DOHH2 (cell line): Measurements from ENCODE around the gene TSPAN6.
A peak's percentile ranks its signal among the peaks of the same experiment; 100 is the strongest.

Source experiments
- H3F3A ChIP-seq: fragments of 200-600 bp; sonication (generic), shearing (Covaris generic); 2 replicates; pipeline ENCODE4 v1.6.0; 2016; ENCODE audit warnings: antibody characterized with exemption, mild to moderate bottlenecking; ENCODE audit not compliant: control insufficient read depth, insufficient read depth
- H3K27ac ChIP-seq: fragments of 200-600 bp; sonication (generic); 2 replicates; pipeline ENCODE4 v1.5.1; 2014; ENCODE audit warnings: low read depth, mild to moderate bottlenecking, low read length, moderate library complexity
- H3K27me3 ChIP-seq: fragments of 200-600 bp; sonication (generic); 2 replicates; pipeline ENCODE4 v1.6.1; 2014; ENCODE audit warnings: mild to moderate bottlenecking, low read length, mixed read lengths; ENCODE audit not compliant: control insufficient read depth
- H3K36me3 ChIP-seq: fragments of 200-600 bp; sonication (generic); 2 replicates; pipeline ENCODE4 v1.6.1; 2014; ENCODE audit warnings: mild to moderate bottlenecking, low read length, moderate library complexity, mixed read lengths; ENCODE audit not compliant: control insufficient read depth
- H3K4me1 ChIP-seq: fragments of 200-600 bp; sonication (generic); 2 replicates; pipeline ENCODE4 v1.6.1; 2014; ENCODE audit warnings: mild to moderate bottlenecking, low read length, mixed read lengths; ENCODE audit not compliant: control insufficient read depth
- H3K4me2 ChIP-seq: fragments of 200-600 bp; sonication (generic); 2 replicates; pipeline ENCODE4 v1.6.0; 2014; ENCODE audit warnings: mild to moderate bottlenecking, low read length, moderate library complexity
- H3K4me3 ChIP-seq: fragments of 200-600 bp; sonication (generic); 2 replicates; pipeline ENCODE4 v1.5.1; 2014; ENCODE audit warnings: mild to moderate bottlenecking, low read length, mixed read lengths
- H3K79me2 ChIP-seq: fragments of 200-600 bp; sonication (generic); 2 replicates; pipeline ENCODE4 v1.6.1; 2014; ENCODE audit warnings: mild to moderate bottlenecking, low read length, mixed read lengths; ENCODE audit not compliant: control insufficient read depth
- H3K9me2 ChIP-seq: fragments of 200-600 bp; sonication (generic); replicated peaks from 2 replicates; pipeline ENCODE4 v1.6.1; 2014; ENCODE audit warnings: mild to moderate bottlenecking, low read length, mixed read lengths; ENCODE audit not compliant: control insufficient read depth
- H3K9me3 ChIP-seq: fragments of 200-600 bp; sonication (generic); 2 replicates; pipeline ENCODE4 v1.6.1; 2014; ENCODE audit warnings: antibody characterized with exemption, low read length, mixed read lengths; ENCODE audit not compliant: control insufficient read depth, insufficient read depth
- H4K20me1 ChIP-seq: fragments of 200-600 bp; sonication (generic); 2 replicates; pipeline ENCODE4 v1.6.0; 2014; ENCODE audit warnings: low read depth, mild to moderate bottlenecking, antibody characterized with exemption, low read length, moderate library complexity; ENCODE audit not compliant: control insufficient read depth, insufficient read depth
- EZH2phosphoT487 ChIP-seq: fragments of 200-600 bp; sonication (generic); IDR thresholded peaks from 2 replicates; pipeline ENCODE4 v1.6.1; 2017; ENCODE audit warnings: borderline replicate concordance, mild to moderate bottlenecking, antibody characterized with exemption, low read length, moderate library complexity, mixed read lengths
- TF ChIP-seq, protein P1 (sequence below): fragments of 200-600 bp; sonication (generic); IDR thresholded peaks from one replicate; pipeline ENCODE4 v1.5.1; 2014; ENCODE audit warnings: antibody characterized with exemption, mild to moderate bottlenecking, low read depth, low read length; ENCODE audit not compliant: poor library complexity, severe bottlenecking

The TSPAN6 gene

DNA sequence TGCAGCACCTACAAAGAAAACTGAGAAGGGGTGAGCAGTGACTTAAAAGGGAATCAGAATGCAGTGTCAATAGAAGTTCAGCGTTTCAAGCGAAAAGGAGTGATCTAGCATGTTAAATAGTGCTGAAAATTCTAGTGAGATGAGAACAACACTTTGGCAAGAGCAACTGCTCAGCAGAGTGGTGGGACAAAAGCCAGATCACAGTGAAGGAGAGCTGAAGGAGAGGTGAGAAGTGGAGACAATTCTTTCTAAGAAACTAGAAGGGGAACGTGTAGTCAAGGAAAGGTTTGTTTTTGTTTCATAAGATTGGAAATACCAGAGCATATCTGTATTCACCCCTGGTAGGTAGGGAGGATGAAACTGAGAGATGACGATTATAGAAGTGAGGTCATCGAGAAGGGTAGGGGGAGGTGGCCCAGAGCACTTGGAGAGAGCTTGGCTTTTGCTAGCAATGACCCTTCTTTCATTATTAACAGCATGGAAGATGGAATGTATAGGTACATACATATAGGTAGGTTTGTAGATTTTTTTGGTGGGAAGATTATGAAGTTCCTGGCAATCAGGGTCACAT, 41.1 kb upstream of the TSPAN6 start:
- H4K20me1 ChIP-seq = no peaks in the 10 kb centered on the region
- TF ChIP-seq, protein P1, sequence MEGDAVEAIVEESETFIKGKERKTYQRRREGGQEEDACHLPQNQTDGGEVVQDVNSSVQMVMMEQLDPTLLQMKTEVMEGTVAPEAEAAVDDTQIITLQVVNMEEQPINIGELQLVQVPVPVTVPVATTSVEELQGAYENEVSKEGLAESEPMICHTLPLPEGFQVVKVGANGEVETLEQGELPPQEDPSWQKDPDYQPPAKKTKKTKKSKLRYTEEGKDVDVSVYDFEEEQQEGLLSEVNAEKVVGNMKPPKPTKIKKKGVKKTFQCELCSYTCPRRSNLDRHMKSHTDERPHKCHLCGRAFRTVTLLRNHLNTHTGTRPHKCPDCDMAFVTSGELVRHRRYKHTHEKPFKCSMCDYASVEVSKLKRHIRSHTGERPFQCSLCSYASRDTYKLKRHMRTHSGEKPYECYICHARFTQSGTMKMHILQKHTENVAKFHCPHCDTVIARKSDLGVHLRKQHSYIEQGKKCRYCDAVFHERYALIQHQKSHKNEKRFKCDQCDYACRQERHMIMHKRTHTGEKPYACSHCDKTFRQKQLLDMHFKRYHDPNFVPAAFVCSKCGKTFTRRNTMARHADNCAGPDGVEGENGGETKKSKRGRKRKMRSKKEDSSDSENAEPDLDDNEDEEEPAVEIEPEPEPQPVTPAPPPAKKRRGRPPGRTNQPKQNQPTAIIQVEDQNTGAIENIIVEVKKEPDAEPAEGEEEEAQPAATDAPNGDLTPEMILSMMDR = no peak
- no peak for TF ChIP-seq EZH2phosphoT487

DNA sequence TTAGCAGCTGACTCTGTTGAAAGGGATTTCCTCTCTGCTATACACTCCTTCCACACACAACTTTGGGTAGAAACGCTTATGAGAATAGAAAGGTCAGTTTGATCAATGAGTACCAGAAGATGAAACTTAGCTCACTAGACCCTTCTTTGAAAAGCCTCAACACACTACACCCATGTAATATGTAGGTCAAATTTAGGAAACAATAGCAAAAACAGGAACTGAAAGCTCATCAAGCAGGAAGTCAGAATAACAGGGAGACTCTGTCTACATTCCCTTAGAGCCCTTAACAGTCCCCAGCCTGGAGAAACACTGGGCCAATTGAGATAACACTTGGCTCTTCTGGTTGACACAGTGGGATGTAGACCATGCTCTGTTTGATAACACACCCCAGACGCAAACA, 38.1 kb upstream of the TSPAN6 start:
- Histone ChIP-seq H3K4me1 (peaks cover 20% of the 10 kb centered on the region), H3K9me2 (no peaks in the 10 kb centered on the region), H3K36me3 (no peaks in the 10 kb centered on the region), H3F3A (no peaks in the 10 kb centered on the region), H3K4me3 (peak overlapping the region; percentile 24), H3K27me3 (no peaks in the 10 kb centered on the region), H3K9me3 (no peaks in the 10 kb centered on the region), H3K4me2 (peak overlapping the region; percentile 61), H3K27ac (no peak overlapping the region), H3K79me2 (no peaks in the 10 kb centered on the region), H4K20me1 (no peaks in the 10 kb centered on the region)
- TF ChIP-seq, protein P1 = no peak
- no peak for TF ChIP-seq EZH2phosphoT487

More for the DNA sequence above, 41.1 kb upstream of the TSPAN6 start:
- no peaks in the 10 kb centered on the region for H3F3A ChIP-seq
- no peaks in the 10 kb centered on the region for H3K36me3 ChIP-seq
- peaks cover 20% of the 10 kb centered on the region for H3K4me1 ChIP-seq
- H3K9me2 ChIP-seq = no peaks in the 10 kb centered on the region
- H3K27me3 ChIP-seq = no peaks in the 10 kb centered on the region
- no peak overlapping the region for H3K27ac ChIP-seq
- no peaks in the 10 kb centered on the region for H3K79me2 ChIP-seq
- no peak overlapping the region for H3K4me2 ChIP-seq
- no peaks in the 10 kb centered on the region for H3K9me3 ChIP-seq
- no peak overlapping the region for H3K4me3 ChIP-seq

DNA sequence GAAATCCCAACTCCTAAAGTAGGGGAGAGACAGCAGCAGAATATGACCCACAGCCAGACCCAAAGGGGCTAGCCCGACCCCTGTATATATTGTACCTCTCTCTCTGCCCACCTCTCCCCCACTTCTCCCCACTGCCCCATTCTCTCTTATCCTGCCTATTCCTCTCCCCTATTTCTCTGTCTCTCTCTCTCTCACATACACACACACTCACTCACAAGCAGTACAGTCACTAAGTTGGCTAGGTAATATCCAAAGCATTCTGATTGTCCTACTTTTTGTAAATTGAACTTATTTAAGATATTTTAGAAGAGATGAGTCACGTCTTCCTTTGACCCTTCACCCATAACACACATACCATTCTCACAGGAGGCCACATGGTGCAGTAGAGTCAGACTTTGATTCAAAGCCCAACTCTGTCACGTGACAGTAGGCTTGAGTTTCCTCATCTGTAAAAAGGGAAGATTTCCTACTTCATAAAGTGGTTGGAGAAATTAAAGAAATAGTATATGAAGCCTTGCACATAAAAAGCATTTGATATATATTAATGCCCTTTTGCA, 36.9 kb upstream of the TSPAN6 start:
- no peak overlapping the region for H3K27ac ChIP-seq
- no peaks in the 10 kb centered on the region for H4K20me1 ChIP-seq
- H3K36me3 ChIP-seq = no peaks in the 10 kb centered on the region
- H3K9me3 ChIP-seq = no peaks in the 10 kb centered on the region
- TF ChIP-seq, protein P1 = no peak
- TF ChIP-seq EZH2phosphoT487 = no peak
- no peak overlapping the region for H3K4me2 ChIP-seq
- H3K9me2 ChIP-seq = no peaks in the 10 kb centered on the region
- H3K79me2 ChIP-seq = no peaks in the 10 kb centered on the region
- no peak overlapping the region for H3K4me3 ChIP-seq
- H3K4me1 ChIP-seq = peaks cover 20% of the 10 kb centered on the region
- H3K27me3 ChIP-seq = no peaks in the 10 kb centered on the region
- H3F3A ChIP-seq = no peaks in the 10 kb centered on the region
